Endothelial cell of umbilical vein (primary cell): ENCODE measurements around the gene LHPP. TPM values are rescaled to one million over a fixed set of nuclear protein-coding genes. Genes with fewer than 3 reads are reported as not detected.

Source experiments
- BruUV-seq: library from RNA; stranded (reverse); fragments of 400-500 nt; replicated peaks from 2 replicates; lab custom pipeline; 2021; lab: Mats Ljungman, UMichigan
- CTCF ChIA-PET: fragments of 300-600, 350-600 bp; sonication (Branson Sonifier 250); formaldehyde crosslinking; loops from one replicate; lab custom pipeline; 2021; ENCODE audit warnings: antibody characterized with exemption, inconsistent platforms; lab: Charles Lee
- POLR2A ChIA-PET: fragments of 300-600, 350-600 bp; sonication (Branson Sonifier 250); formaldehyde crosslinking; loops from one replicate; lab custom pipeline; 2021; ENCODE audit warnings: antibody characterized with exemption, inconsistent platforms; lab: Charles Lee
- DNase-seq: peaks from one replicate; pipeline ENCODE4 v3.0.0-alpha.2; 2011; ENCODE audit warnings: low read depth, low spot score
- FAIRE-seq: peaks from 2 replicates; lab custom pipeline; 2011; peaks lifted over from hg19 to GRCh38; lab: Jason Lieb, UNC
- H2AFZ ChIP-seq: 2 replicates; pipeline ENCODE4 v1.6.0; 2012; ENCODE audit warnings: low read depth, low read length, control low read depth, inconsistent platforms
- H3K27ac ChIP-seq: 2 replicates; pipeline ENCODE4 v1.5.1; 2011; ENCODE audit warnings: low read depth, mild to moderate bottlenecking, control low read depth, low read length, moderate library complexity; ENCODE audit not compliant: insufficient read depth
- H3K27me3 ChIP-seq, 2 experiments: 2 replicates each; pipeline versions ENCODE4 v1.6.0 to v1.6.1; 2011; ENCODE audit warnings: low read length in 2 of 2, mixed read lengths in 1 of 2; ENCODE audit not compliant: control insufficient read depth in 2 of 2, insufficient read depth in 2 of 2
- H3K36me3 ChIP-seq, 2 experiments: 2 replicates in 1 of 2; 3 replicates in 1 of 2; pipeline ENCODE4 v1.5.1; 2011; ENCODE audit warnings: low read length in 2 of 2, mild to moderate bottlenecking in 1 of 2, moderate library complexity in 1 of 2; ENCODE audit not compliant: control insufficient read depth in 2 of 2, insufficient read depth in 2 of 2; ENCODE audit errors: extremely low read depth in 1 of 2
- H3K4me1 ChIP-seq: 3 replicates; pipeline ENCODE4 v1.5.1; 2011; ENCODE audit warnings: mild to moderate bottlenecking, low read length; ENCODE audit not compliant: control insufficient read depth, insufficient read depth; ENCODE audit errors: extremely low read depth
- H3K4me2 ChIP-seq: 2 replicates; pipeline ENCODE4 v1.6.1; 2011; ENCODE audit warnings: low read length, control low read depth, mixed read lengths; ENCODE audit not compliant: insufficient read depth
- H3K4me3 ChIP-seq, 3 experiments: fragments of 200-600 bp in 1 of 3; sonication (generic), shearing (Covaris generic) in 1 of 3; replicated peaks in 1 of 3; 2 replicates each; pipeline ENCODE4 v1.5.1; 2011 to 2016; ENCODE audit warnings: control low read depth in 3 of 3, low read length in 3 of 3, mild to moderate bottlenecking in 2 of 3, inconsistent platforms in 1 of 3, low read depth in 1 of 3, moderate library complexity in 1 of 3; ENCODE audit not compliant: insufficient read depth in 1 of 3
- H3K79me2 ChIP-seq: 2 replicates; pipeline ENCODE4 v1.6.0; 2012; ENCODE audit warnings: low read length, inconsistent platforms; ENCODE audit not compliant: control insufficient read depth, insufficient read depth
- H3K9ac ChIP-seq: replicated peaks from 2 replicates; pipeline ENCODE3; 2011; ENCODE audit warnings: low read length, control low read depth; ENCODE audit not compliant: insufficient read depth; ENCODE audit errors: extremely low read depth
- H3K9me1 ChIP-seq: replicated peaks from 3 replicates; pipeline ENCODE4 v1.6.0; 2011; ENCODE audit warnings: mild to moderate bottlenecking, low read length; ENCODE audit not compliant: control insufficient read depth, insufficient read depth; ENCODE audit errors: extremely low read depth
- H3K9me3 ChIP-seq: replicated peaks from 2 replicates; pipeline ENCODE4 v1.5.1; 2012; ENCODE audit warnings: low read length, inconsistent platforms; ENCODE audit not compliant: control insufficient read depth, insufficient read depth
- H4K20me1 ChIP-seq: replicated peaks from 2 replicates; pipeline ENCODE3; 2011; ENCODE audit warnings: mild to moderate bottlenecking, low read length; ENCODE audit not compliant: control insufficient read depth, insufficient read depth; ENCODE audit errors: extremely low read depth
- CTCF ChIP-seq, 2 donors: IDR thresholded peaks; 1 replicate in 1 of 2; 2 replicates in 1 of 2; pipeline ENCODE4 v1.5.1; 2011; ENCODE audit warnings: low read length in 2 of 2, mild to moderate bottlenecking in 2 of 2, moderate library complexity in 2 of 2, control low read depth in 1 of 2, inconsistent platforms in 1 of 2, low read depth in 1 of 2; ENCODE audit not compliant: insufficient read depth in 1 of 2; ENCODE audit errors: extremely low read depth in 1 of 2
- EZH2 ChIP-seq: IDR thresholded peaks from 2 replicates; pipeline ENCODE4 v1.6.1; 2012; ENCODE audit warnings: borderline replicate concordance, low read depth, mild to moderate bottlenecking, moderate library complexity, low read length, inconsistent platforms; ENCODE audit not compliant: severe bottlenecking
- FOS ChIP-seq: IDR thresholded peaks from 2 replicates; pipeline ENCODE4 v1.6.1; 2011; ENCODE audit warnings: mild to moderate bottlenecking, low read length, moderate library complexity, borderline replicate concordance; ENCODE audit not compliant: insufficient read depth
- GATA2 ChIP-seq: IDR thresholded peaks from 2 replicates; pipeline ENCODE4 v1.7.0; 2011; ENCODE audit warnings: low read depth, mild to moderate bottlenecking, moderate library complexity, mixed read lengths, low read length; ENCODE audit not compliant: insufficient read length, insufficient read depth
- JUN ChIP-seq: IDR thresholded peaks from 2 replicates; pipeline ENCODE4 v1.6.1; 2011; ENCODE audit warnings: borderline replicate concordance, low read depth; ENCODE audit not compliant: insufficient read length, insufficient read depth
- MAX ChIP-seq: IDR thresholded peaks from 2 replicates; pipeline ENCODE4 v1.6.1; 2011; ENCODE audit not compliant: insufficient read depth, insufficient read length
- MYC ChIP-seq: IDR thresholded peaks from one replicate; pipeline ENCODE4 v1.6.1; 2011; ENCODE audit warnings: mild to moderate bottlenecking, low read depth, low read length
- POLR2A ChIP-seq: IDR thresholded peaks from 2 replicates; pipeline ENCODE4 v1.6.1; 2012; ENCODE audit warnings: low read depth, mild to moderate bottlenecking, control low read depth, low read length
- POLR2AphosphoS5 ChIP-seq: IDR thresholded peaks from 2 replicates; pipeline ENCODE4 v1.6.1; 2012; ENCODE audit warnings: low read depth, mild to moderate bottlenecking, control low read depth, low read length, moderate library complexity; ENCODE audit not compliant: insufficient read depth
- dilution Hi-C: fragments of 300-500 bp; cut with MboI; formaldehyde crosslinking; loops from one replicate; pipeline ENCODE4 v1.15.0; 2019; ENCODE audit warnings: low sequenced_read_pairs; ENCODE audit not compliant: extremely low pct_ligation_motif_present
- intact Hi-C: fragments of 100-400 bp; cut with micrococcal nuclease; formaldehyde crosslinking; loops from one replicate; pipeline ENCODE4 v1.10.0; 2022
- polyA plus RNA-seq, 4 experiments: library from polyadenylated mRNA; depleted of rRNA in 3 of 4; stranded (reverse) in 3 of 4; unstranded in 1 of 4; fragments of >200 nt; gene quantifications; 2 replicates each; pipeline versions ENCODE4 v1.2.1 to v1.2.3, GENCODE V29; 2011 to 2012; ENCODE audit warnings: missing spikeins in 1 of 4
- total RNA-seq: library from RNA; stranded (reverse); gene quantifications from 2 replicates; pipeline ENCODE4 v1.2.3, GENCODE V29; 2021

The LHPP gene
- total and polyA plus RNA-seq, 2 donors (not counting 3 experiments of a cell fraction or from before 2014, with no cell fraction given) = 5.8 to 11.2 TPM

GRCh38 chr10:124493214-124493882 lies 31.7 kb downstream of the LHPP start:
- intact Hi-C loops = no loop called here
- no peak for DNase-seq
- ChIA-PET POLR2A (no interaction called here), CTCF (interaction anchor here (1.0 kb wide), 2 partner anchors 9 to 20 kb away, joined by 3 to 4 read pairs; no protein-coding TSS in a partner anchor)
- dilution Hi-C loops = no loop called here
- Histone ChIP-seq H4K20me1 (no peaks in the 10 kb centered on the region), H3K4me3 (no peak overlapping the region), H3K79me2 (no peaks in the 10 kb centered on the region), H3K9ac (no peak overlapping the region), H3K9me1 (no peaks in the 10 kb centered on the region), H3K4me1 (no peaks in the 10 kb centered on the region), H2AFZ (no peak overlapping the region), H3K27ac (no peak overlapping the region), H3K36me3 (no peaks in the 10 kb centered on the region), H3K9me3 (no peaks in the 10 kb centered on the region), H3K27me3 (no peaks in the 10 kb centered on the region), H3K4me2 (no peak overlapping the region)
- no TSS peak for BruUV-seq
- FAIRE-seq = no peak
- TF ChIP-seq CTCF (IDR thresholded peaks at IDR 0.05; ENCODE audit: extremely low read depth in 1 of 2, insufficient read depth in 1 of 2, low read depth in 1 of 2, low read length in 2 of 2) (no peak), POLR2A (no peak), MAX (no peak)

- FAIRE-seq (no peak), DNase-seq (no peak)
- ChIA-PET CTCF (no interaction called here), POLR2A (no interaction called here)
- Histone ChIP-seq H3K27ac (no peak overlapping the region), H3K9me1 (no peaks in the 10 kb centered on the region), H3K4me3 (no peak overlapping the region), H3K4me2 (no peak overlapping the region), H3K4me1 (no peaks in the 10 kb centered on the region), H3K9me3 (no peaks in the 10 kb centered on the region), H3K36me3 (no peaks in the 10 kb centered on the region), H2AFZ (no peak overlapping the region), H3K79me2 (no peaks in the 10 kb centered on the region), H3K27me3 (no peaks in the 10 kb centered on the region), H4K20me1 (no peaks in the 10 kb centered on the region), H3K9ac (no peak overlapping the region)
- intact Hi-C loops (no loop called here), dilution Hi-C loops (no loop called here)
- TF ChIP-seq FOS (no peak), POLR2AphosphoS5 (no peak), JUN (no peak), MYC (no peak), CTCF (IDR thresholded peaks at IDR 0.05; ENCODE audit: extremely low read depth in 1 of 2, insufficient read depth in 1 of 2, low read depth in 1 of 2, low read length in 2 of 2) (no peak), MAX (no peak), POLR2A (no peak), EZH2 (no peak), GATA2 (no peak)
- BruUV-seq = no TSS peak
Observed at GRCh38 chr10:124494046-124494807, 32.6 kb downstream of the LHPP start.
